Activated T-cell treated with anti-CD3 and anti-CD28 coated beads for 1 hour (primary cell): ENCODE results near the gene ZNF618.

Source experiments
- DNase-seq: peaks from one replicate; pipeline ENCODE4 v3.0.0-alpha.2; 2020; ENCODE audit warnings: low read depth

The ZNF618 gene, protein sequence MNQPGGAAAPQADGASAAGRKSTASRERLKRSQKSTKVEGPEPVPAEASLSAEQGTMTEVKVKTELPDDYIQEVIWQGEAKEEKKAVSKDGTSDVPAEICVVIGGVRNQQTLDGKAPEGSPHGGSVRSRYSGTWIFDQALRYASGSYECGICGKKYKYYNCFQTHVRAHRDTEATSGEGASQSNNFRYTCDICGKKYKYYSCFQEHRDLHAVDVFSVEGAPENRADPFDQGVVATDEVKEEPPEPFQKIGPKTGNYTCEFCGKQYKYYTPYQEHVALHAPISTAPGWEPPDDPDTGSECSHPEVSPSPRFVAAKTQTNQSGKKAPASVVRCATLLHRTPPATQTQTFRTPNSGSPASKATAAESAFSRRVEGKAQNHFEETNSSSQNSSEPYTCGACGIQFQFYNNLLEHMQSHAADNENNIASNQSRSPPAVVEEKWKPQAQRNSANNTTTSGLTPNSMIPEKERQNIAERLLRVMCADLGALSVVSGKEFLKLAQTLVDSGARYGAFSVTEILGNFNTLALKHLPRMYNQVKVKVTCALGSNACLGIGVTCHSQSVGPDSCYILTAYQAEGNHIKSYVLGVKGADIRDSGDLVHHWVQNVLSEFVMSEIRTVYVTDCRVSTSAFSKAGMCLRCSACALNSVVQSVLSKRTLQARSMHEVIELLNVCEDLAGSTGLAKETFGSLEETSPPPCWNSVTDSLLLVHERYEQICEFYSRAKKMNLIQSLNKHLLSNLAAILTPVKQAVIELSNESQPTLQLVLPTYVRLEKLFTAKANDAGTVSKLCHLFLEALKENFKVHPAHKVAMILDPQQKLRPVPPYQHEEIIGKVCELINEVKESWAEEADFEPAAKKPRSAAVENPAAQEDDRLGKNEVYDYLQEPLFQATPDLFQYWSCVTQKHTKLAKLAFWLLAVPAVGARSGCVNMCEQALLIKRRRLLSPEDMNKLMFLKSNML

GRCh38 chr9:113876151-113876992 lies at the start of gene ZNF618:
ZNF618 (plus strand) TSS chr9:113876309; CDS start chr9:113876381, 72 bp downstream.
- peak; percentile 8 for DNase-seq

DNA sequence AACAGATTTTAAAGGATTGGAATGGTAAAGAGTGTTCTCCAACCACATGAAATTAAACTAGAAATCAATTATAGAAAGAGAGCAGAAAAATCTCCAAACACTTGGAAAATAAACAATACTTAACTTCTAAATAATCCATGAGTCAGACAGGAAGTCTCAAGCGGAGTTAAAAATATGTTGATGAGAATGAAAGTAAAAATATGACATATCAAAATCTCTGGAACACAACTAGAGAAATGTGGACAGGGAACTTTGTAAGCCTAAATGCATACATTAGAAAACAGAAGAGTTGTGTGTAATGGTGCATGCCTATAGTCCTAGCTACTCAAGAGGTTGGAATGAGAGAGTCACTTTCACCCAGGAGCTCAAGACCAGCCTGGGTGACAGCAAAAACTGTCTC lies 47.9 kb upstream of the ZNF618 start:
- no peak for DNase-seq

- DNase-seq: no peak
These were observed 38.8 kb upstream of the ZNF618 start for GRCh38 chr9:113837334-113837733.

DNA sequence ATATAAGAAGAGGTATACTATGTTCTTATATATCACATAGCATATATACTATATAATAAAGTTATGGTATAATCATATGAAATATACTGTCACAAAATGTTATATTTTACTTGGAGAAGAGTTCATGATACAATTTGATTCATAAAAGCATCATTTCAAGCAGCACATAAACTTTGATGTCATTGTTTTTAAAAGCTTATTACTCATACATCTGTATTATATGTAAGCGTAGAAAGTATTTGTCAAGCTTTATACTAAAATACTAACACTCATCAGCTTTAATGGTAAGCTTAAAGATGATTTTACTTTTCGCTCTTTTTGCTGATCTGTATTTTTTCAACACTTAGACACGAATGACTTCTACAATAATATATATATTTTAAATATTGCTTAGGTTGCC lies 34.0 kb upstream of the ZNF618 start:
- DNase-seq: no peak

- DNase-seq: no peak
These were observed 31.6 kb upstream of the ZNF618 start for GRCh38 chr9:113844466-113844865.

DNA sequence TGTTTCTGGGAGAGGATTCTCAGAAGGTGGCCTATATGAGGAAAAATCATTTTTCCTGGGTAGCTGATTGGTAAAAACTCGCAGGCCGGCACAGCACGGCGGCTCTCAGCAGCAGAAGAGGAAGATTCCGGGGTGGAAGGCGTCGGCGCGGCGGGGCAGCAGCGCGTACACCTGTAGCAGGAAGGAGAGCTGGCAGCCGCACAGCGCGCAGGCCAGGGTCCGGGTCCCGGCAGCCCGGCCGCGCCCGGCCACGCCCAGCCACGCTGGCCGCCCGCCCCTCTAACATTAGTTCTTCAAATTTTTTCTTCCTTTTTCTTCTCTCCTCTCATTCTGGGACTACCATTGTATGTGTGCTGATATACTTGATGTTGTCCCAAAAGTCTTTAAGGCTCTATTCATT lies 24.8 kb upstream of the ZNF618 start:
- DNase-seq: no peak

DNA sequence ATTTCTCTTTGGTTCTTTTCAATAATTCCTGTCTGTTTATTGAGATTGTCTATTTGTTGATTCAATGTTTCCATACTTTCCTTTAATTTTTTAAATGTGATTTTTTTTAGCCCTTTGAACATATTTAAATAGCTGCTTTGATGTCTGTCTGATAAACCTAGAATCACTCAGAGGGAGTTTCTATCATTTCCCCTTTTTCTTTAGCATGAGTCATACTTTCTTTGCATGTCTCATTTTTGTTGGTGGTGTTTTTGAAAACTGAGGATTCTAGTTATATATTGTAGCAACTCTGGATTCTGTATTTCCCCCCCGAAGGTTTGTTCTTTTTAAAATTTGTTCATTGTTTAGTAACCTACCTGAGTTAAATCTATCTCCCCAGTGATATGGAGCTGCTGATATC lies 24.2 kb upstream of the ZNF618 start:
- DNase-seq: no peak

- DNase-seq: no peak
These were observed 22.8 kb upstream of the ZNF618 start for GRCh38 chr9:113853333-113853732.

DNA sequence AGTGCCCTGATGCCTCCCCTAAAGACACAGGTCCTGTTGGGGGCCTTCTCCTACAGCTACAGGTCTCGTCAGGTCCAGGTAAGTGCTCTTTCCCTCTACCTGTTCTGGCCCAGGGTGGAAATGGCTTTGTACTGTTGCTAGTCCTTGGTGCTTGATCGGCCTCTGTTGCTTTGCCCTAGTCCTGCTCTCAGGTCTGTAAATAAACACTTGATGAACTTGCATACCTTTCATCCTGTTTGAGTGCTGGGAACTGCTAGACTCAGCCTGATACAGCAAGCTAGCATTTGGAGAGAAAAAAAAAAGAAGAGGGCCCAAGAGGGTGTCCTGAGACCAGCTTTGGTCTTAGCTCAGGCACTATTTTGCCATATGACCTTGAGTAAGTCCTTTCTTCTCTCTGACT lies 21.8 kb upstream of the ZNF618 start:
- no peak for DNase-seq

DNA sequence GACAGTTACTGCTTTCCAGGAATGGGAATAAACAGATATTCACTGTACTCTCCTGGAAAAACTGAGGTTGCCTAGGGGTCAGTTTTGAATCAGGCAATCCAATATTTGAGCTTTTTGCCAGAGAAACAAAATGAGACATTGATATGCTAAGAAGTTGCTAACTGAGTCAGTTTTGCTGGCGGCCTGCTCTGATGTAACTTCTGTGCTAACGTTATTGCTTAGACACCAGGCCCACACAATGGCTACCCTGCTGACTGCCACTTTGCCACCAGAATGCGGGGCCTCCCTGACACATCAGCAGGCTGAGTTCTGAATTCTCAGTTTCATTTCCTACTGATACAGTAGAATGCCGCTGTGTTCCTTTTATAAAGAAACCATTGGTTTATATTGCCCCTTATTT lies 18.2 kb upstream of the ZNF618 start:
- DNase-seq: no peak

- no peak for DNase-seq
These were observed 17.8 kb upstream of the ZNF618 start for GRCh38 chr9:113858282-113858681.

DNA sequence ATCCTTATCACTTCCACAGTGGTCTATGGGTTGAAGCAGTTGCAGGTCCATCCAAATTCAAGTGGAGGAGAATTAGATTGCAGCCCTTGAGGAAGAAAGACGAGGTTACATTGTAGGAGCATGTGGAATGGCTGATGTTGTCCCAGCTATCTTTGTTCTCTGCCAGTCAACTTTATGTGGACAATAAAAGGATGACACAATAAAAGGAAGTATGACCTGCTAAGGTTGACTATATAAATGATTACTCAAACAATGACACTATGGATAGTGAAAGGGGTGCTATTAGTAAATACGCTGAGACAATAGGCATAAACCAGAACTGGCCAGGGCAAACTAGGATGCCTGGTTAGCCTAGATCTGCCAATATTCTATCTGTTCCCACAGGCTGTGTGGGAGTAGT lies 12.8 kb upstream of the ZNF618 start:
- DNase-seq: no peak

DNA sequence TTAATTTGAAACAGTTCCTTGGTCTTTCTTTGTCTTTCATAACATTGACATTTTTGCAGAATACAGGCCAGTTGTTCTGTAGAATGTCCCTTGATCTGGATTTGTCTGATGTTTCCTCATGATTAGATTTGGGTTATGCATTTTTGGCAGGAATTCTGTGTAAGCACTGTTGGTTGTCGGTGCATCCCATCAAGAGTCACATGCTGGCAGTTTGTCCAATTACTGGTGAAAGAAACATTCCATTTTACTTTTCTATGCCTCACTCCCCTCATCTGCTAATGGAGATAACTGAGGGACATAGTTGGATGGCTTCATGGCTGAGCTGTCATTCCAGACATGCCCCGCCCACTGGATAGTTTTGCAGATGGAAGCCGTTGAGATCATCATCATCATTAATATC lies 7.6 kb upstream of the ZNF618 start:
- no peak for DNase-seq

DNA sequence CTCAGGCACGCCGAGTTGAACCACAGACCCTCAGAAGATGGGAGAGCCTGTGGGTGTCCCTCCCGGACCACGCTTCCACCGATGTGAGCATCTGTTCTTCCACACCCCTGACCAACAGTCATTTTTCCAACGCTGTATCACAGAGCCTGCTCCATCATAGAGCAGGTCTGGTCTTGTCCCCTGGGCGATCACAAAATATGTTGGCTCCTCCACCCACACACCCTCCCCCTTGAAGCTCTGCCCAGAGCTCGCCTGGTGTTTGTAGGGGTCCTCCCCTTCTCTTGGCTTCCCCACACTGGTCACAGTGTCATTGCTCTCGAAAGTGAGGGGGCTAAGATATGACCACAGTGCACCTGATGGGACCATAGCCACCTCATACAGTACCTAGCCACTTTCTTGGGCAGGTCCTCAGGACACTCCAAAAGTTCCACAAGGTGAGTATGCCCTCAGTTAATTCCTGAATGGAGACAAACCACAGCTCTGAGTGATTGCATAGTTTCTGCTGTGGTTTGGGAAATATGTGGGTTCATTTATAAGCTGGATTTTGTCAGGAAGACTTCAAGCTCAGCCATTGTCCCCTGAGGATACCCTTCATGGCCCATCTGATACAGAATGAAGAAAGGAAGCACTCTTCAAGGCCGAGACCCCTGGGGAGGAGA lies 3.5 kb upstream of the ZNF618 start:
- DNase-seq: no peak

GRCh38 chr9:113873446-113873845 lies 2.7 kb upstream of the ZNF618 start:
- no peak for DNase-seq

- DNase-seq: no peak
These were observed 2.2 kb upstream of the ZNF618 start for GRCh38 chr9:113873926-113874325.

GRCh38 chr9:113875459-113876150 lies 504 bp upstream of the ZNF618 start:
- DNase-seq: no peak

- no peak for DNase-seq
These were observed 872 bp downstream of the ZNF618 start for GRCh38 chr9:113876993-113877368.

DNA sequence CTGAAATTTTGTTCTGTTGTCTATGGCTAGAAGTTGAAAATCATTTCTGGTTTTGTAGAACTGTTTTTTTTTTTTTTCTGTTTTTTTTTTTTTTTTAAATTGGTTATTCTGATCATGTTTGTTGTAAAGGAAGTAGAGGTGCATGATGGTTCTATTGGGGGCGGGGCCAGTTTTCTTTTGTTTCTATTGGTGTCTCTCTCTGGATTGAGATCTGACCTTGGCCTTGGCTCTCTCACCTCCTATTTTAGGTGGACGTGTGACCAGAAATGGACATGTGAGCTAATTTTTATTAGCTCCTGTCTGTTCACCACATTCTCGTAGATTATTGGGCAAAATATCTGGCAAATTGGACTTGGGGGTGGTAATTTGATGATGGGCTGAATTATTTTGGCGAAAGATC lies 3.2 kb downstream of the ZNF618 start:
- no peak for DNase-seq

DNA sequence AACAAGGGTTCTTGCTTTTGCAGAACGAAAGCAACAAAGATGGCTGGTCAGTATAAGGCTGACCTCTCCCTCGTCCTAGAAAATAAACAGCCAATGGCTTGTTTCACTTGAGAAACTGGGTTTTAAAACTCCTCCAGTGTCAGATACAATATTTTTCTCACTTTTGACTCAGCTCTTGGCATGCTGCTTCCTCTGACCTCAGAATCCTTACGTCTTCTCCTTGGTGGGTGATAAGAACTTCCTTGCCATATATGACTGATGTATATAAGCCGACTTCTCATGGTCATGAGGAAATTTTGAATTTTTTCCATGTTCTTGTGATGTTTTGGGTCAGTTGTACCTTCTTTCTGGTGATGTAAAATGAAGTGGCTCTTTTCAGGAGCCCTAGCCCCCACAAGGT lies 3.8 kb downstream of the ZNF618 start:
- DNase-seq: no peak

DNA sequence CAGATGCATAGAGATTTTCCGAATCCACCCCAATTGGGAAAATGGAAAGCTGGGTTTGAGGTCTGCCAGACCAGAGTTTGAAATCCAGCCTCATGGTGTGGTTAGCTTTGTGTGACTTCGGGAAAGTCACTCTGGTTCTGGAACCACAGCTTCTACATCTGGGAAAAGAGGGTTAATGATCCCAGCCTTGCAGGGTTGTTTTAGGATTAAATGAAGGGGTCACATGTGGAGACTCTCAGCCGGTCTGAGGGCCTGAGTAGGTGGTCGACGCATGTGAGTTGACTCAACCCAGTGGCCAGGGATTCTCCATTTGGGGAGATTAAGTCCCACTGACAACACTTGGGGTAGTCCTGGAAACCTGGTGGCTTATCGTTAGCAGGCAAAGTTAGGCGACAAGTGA lies 6.1 kb downstream of the ZNF618 start:
- no peak for DNase-seq
